Fibroblast of lung (primary cell): ENCODE results near the gene GNAI2.

Experiments used
- CTCF ChIP-seq, 2 donors: IDR thresholded peaks in 1 of 2; conservative IDR thresholded peaks in 1 of 2; 1 replicate in 1 of 2; 2 replicates in 1 of 2; pipeline ENCODE4 v1.5.1; 2011 to 2012; ENCODE audit warnings: low read length in 2 of 2, control low read depth in 1 of 2, inconsistent platforms in 1 of 2, low read depth in 1 of 2, mild to moderate bottlenecking in 1 of 2
- EZH2 ChIP-seq: IDR thresholded peaks from 2 replicates; pipeline ENCODE4 v1.5.1; 2012; ENCODE audit warnings: low read length, control low read depth, mild to moderate bottlenecking; ENCODE audit errors: missing control alignments

GRCh38 chr3:50302095-50303012 is 66.3 kb downstream of the GNAI2 start:
- TF ChIP-seq CTCF (conservative IDR thresholded peaks at IDR 0.05 in 1 of 2, IDR thresholded peaks at IDR 0.05 in 1 of 2; ENCODE audit: low read depth in 1 of 2, low read length in 2 of 2) (no peak), EZH2 (no peak)
